Gastroesophageal sphincter (tissue), 4 donors: Measurements from ENCODE around the gene MAP1B. TPM values are rescaled to one million over a fixed set of nuclear protein-coding genes. Genes with fewer than 3 reads are reported as not detected.

Experiments used
- ATAC-seq: fragments of 150-250 bp; one replicate; pipeline ENCODE4 v1.9.1; 2016; ENCODE audit warnings: mild to moderate bottlenecking, moderate library complexity
- H3K27ac ChIP-seq, 4 donors: fragments of 200-600 bp; sonication (generic) in 3 of 4; 1 replicate in 3 of 4; 2 replicates in 1 of 4; pipeline ENCODE4 v1.5.1; 2016 to 2019
- H3K27me3 ChIP-seq: fragments of 200-600 bp; sonication (generic); one replicate; pipeline ENCODE4 v1.5.1; 2019
- H3K36me3 ChIP-seq, 2 donors: fragments of 200-600 bp; sonication (generic); one replicate each; pipeline ENCODE4 v1.5.1; 2019; ENCODE audit warnings: control low read depth in 1 of 2
- H3K4me1 ChIP-seq, 3 donors: fragments of 200-600 bp; sonication (generic); 1 replicate in 2 of 3; 2 replicates in 1 of 3; pipeline ENCODE4 v1.5.1; 2016 to 2019; ENCODE audit warnings: control low read depth in 2 of 3
- H3K4me3 ChIP-seq, 2 donors: fragments of 200-600 bp; sonication (generic); one replicate each; pipeline ENCODE4 v1.5.1; 2019; ENCODE audit warnings: mild to moderate bottlenecking in 1 of 2, moderate library complexity in 1 of 2
- H3K9me3 ChIP-seq, 3 donors: fragments of 200-600 bp; sonication (generic); one replicate each; pipeline ENCODE4 v1.5.1; 2017 to 2019; ENCODE audit warnings: control low read depth in 2 of 3
- CTCF ChIP-seq, 4 experiments: fragments of 200-600 bp in 2 of 4; fragments of 450-650 bp in 2 of 4; sonication (generic) in 1 of 4; IDR thresholded peaks; one replicate each; pipeline ENCODE4 v1.5.1; 2017 to 2019; ENCODE audit warnings: antibody characterized with exemption in 4 of 4, mild to moderate bottlenecking in 2 of 4, moderate library complexity in 2 of 4
- EP300 ChIP-seq: sonication (generic); formaldehyde crosslinking; IDR thresholded peaks from one replicate; pipeline ENCODE4 v1.6.1; 2017; ENCODE audit warnings: antibody characterized with exemption, mild to moderate bottlenecking
- POLR2A ChIP-seq, 2 donors: fragments of 450-650 bp; IDR thresholded peaks; one replicate each; pipeline ENCODE4 v1.6.1; 2017; ENCODE audit warnings: antibody characterized with exemption in 2 of 2, mild to moderate bottlenecking in 2 of 2, moderate library complexity in 1 of 2
- POLR2AphosphoS5 ChIP-seq: sonication (generic); formaldehyde crosslinking; IDR thresholded peaks from one replicate; pipeline ENCODE4 v1.6.1; 2017; ENCODE audit warnings: antibody characterized with exemption
- WGBS, 2 donors: methylation state at CpG; one replicate each; pipeline ENCODE4 v1.1.5; 2018; ENCODE audit warnings: low coverage in 1 of 2; 5-methylcytosine and 5-hydroxymethylcytosine counted together
- total RNA-seq, 4 donors: library from RNA; depleted of rRNA; stranded (reverse); fragments of >200 nt; gene quantifications; one replicate each; pipeline ENCODE4 v1.1.0, GENCODE V29; 2016

The MAP1B gene
- total RNA-seq, 4 donors from 2014 or later: 601 to 1,344 (median 738) TPM

- Histone ChIP-seq H3K9me3 (no peaks in the 10 kb centered on the region), H3K36me3 (peaks cover 0 to 18% of the 10 kb centered on the region in 2 donors), H3K27ac (peak overlapping the region in 2 of 4 donors; percentile 24 to 37), H3K27me3 (no peaks in the 10 kb centered on the region), H3K4me1 (peaks cover 13 to 88% (median 15%) of the 10 kb centered on the region in 3 donors), H3K4me3 (no peak overlapping the region)
- ATAC-seq: no peak
- 56 to 67% methylated on average over 1 of the region's 1 CpG for WGBS, 2 donors
- TF ChIP-seq POLR2A (IDR thresholded peaks at IDR 0.05) (no peak), CTCF (IDR thresholded peaks at IDR 0.05) (no peak), EP300 (no peak), POLR2AphosphoS5 (no peak)
These were observed 18.1 kb downstream of the MAP1B start for GRCh38 chr5:72125271-72125940.

DNA sequence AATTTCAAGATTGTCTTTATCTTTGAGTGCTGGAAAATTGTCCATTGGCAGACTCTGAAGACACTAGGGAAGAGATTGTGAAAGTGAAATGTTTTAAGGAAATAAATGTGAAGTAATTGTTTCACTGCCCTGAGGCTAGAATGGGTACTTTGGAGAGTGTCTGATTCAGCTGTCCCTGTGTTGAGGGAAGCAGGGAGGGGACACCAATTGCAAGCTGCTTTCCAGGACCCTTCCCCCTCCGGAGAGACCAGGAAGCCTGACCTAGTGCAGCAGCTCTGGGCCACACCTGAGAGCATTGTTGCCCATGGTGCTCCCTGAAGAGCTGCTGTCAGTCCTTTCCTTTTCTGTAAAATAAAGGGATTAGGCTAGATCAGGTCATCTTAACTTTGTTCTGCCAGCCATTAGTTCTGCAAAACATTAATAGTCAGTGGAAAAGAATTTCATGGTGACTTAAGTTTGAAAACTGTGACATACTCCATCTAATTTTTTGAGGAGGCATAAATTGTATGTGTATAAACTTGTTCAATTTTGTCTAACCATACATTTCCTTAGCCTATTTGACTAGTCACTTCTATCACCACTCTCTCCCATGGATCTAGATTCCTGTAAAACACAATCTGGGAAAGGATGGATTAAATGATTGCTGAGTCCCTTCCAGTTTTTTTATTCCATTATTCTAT, 18.8 kb downstream of the MAP1B start:
- no peak for ATAC-seq
- Histone ChIP-seq H3K4me3 (no peak overlapping the region), H3K27me3 (no peaks in the 10 kb centered on the region), H3K4me1 (peaks cover 10 to 90% (median 17%) of the 10 kb centered on the region in 3 donors), H3K36me3 (peaks cover 0 to 12% of the 10 kb centered on the region in 2 donors), H3K27ac (peak overlapping the region in 3 of 4 donors; percentile 24 to 46 (median 37)), H3K9me3 (no peaks in the 10 kb centered on the region)
- no peak for TF ChIP-seq EP300
- TF ChIP-seq POLR2A (IDR thresholded peaks at IDR 0.05): no peak
- TF ChIP-seq POLR2AphosphoS5: no peak
- WGBS, 2 donors: 33% methylated on average over 1 of the region's 1 CpG

GRCh38 chr5:72126796-72127195, 19.5 kb downstream of the MAP1B start:
- H3K36me3 ChIP-seq: peaks cover 0 to 11% of the 10 kb centered on the region in 2 donors
- no peaks in the 10 kb centered on the region for H3K27me3 ChIP-seq
- WGBS, 2 donors: 100% methylated on average over 1 to 2 of the region's 2 CpGs
- H3K4me1 ChIP-seq: peaks cover 10 to 90% (median 17%) of the 10 kb centered on the region in 3 donors
- TF ChIP-seq POLR2AphosphoS5 (no peak), POLR2A (IDR thresholded peaks at IDR 0.05) (no peak), CTCF (IDR thresholded peaks at IDR 0.05) (no peak), EP300 (no peak)
- H3K27ac ChIP-seq: peak overlapping the region in 1 of 4 donors; percentile 24
- H3K9me3 ChIP-seq: no peaks in the 10 kb centered on the region
- ATAC-seq: no peak
- no peak overlapping the region for H3K4me3 ChIP-seq

GRCh38 chr5:72129725-72130124, 22.4 kb downstream of the MAP1B start:
- H3K4me3 ChIP-seq: no peak overlapping the region
- WGBS, 2 donors: 7 to 20% methylated on average over 1 of the region's 1 CpG
- H3K9me3 ChIP-seq: no peaks in the 10 kb centered on the region
- H3K27me3 ChIP-seq: no peaks in the 10 kb centered on the region
- ATAC-seq: no peak
- H3K36me3 ChIP-seq: peaks cover 0 to 2% of the 10 kb centered on the region in 2 donors
- H3K4me1 ChIP-seq: peaks cover 10 to 90% (median 15%) of the 10 kb centered on the region in 3 donors
- no peak for TF ChIP-seq EP300
- no peak for TF ChIP-seq POLR2AphosphoS5
- no peak for TF ChIP-seq CTCF (IDR thresholded peaks at IDR 0.05)
- no peak for TF ChIP-seq POLR2A (IDR thresholded peaks at IDR 0.05)
- H3K27ac ChIP-seq: peak overlapping the region in 3 of 4 donors; percentile 53 to 56 (median 54)

GRCh38 chr5:72130351-72130761, 23.1 kb downstream of the MAP1B start:
- no peak for TF ChIP-seq POLR2AphosphoS5
- TF ChIP-seq POLR2A (IDR thresholded peaks at IDR 0.05): no peak
- TF ChIP-seq EP300: no peak
- no peak for TF ChIP-seq CTCF (IDR thresholded peaks at IDR 0.05)
- no peaks in the 10 kb centered on the region for H3K9me3 ChIP-seq
- WGBS, 2 donors: 15 to 27% methylated on average over 2 of the region's 2 CpGs
- no peaks in the 10 kb centered on the region for H3K36me3 ChIP-seq
- peaks cover 5 to 90% (median 15%) of the 10 kb centered on the region in 3 donors for H3K4me1 ChIP-seq
- no peaks in the 10 kb centered on the region for H3K27me3 ChIP-seq
- no peak for ATAC-seq
- H3K4me3 ChIP-seq: no peak overlapping the region
- peak overlapping the region; percentile 18 to 56 (median 54) for H3K27ac ChIP-seq
